Endothelial cell of umbilical vein (primary cell): ENCODE data around the gene ACSBG1. TPM values are rescaled to one million over a fixed set of nuclear protein-coding genes. Genes with fewer than 3 reads are reported as not detected.
"Not testable (repeated sequence)": the region's sequence is repeated elsewhere in the genome, so short reads cannot be mapped to it uniquely, and the experiment has no call there.

Experiments used
- BruUV-seq: library from RNA; stranded (reverse); fragments of 400-500 nt; replicated peaks from 2 replicates; lab custom pipeline; 2021; lab: Mats Ljungman, UMichigan
- CTCF ChIA-PET: fragments of 300-600, 350-600 bp; sonication (Branson Sonifier 250); formaldehyde crosslinking; loops from one replicate; lab custom pipeline; 2021; ENCODE audit warnings: antibody characterized with exemption, inconsistent platforms; lab: Charles Lee
- POLR2A ChIA-PET: fragments of 300-600, 350-600 bp; sonication (Branson Sonifier 250); formaldehyde crosslinking; loops from one replicate; lab custom pipeline; 2021; ENCODE audit warnings: antibody characterized with exemption, inconsistent platforms; lab: Charles Lee
- DNase-seq: peaks from one replicate; pipeline ENCODE4 v3.0.0-alpha.2; 2011; ENCODE audit warnings: low read depth, low spot score
- FAIRE-seq: peaks from 2 replicates; lab custom pipeline; 2011; peaks lifted over from hg19 to GRCh38; lab: Jason Lieb, UNC
- H2AFZ ChIP-seq: 2 replicates; pipeline ENCODE4 v1.6.0; 2012; ENCODE audit warnings: low read depth, low read length, control low read depth, inconsistent platforms
- H3K27ac ChIP-seq: 2 replicates; pipeline ENCODE4 v1.5.1; 2011; ENCODE audit warnings: low read depth, mild to moderate bottlenecking, control low read depth, low read length, moderate library complexity; ENCODE audit not compliant: insufficient read depth
- H3K27me3 ChIP-seq, 2 experiments: 2 replicates each; pipeline versions ENCODE4 v1.6.0 to v1.6.1; 2011; ENCODE audit warnings: low read length in 2 of 2, mixed read lengths in 1 of 2; ENCODE audit not compliant: control insufficient read depth in 2 of 2, insufficient read depth in 2 of 2
- H3K36me3 ChIP-seq, 2 experiments: 2 replicates in 1 of 2; 3 replicates in 1 of 2; pipeline ENCODE4 v1.5.1; 2011; ENCODE audit warnings: low read length in 2 of 2, mild to moderate bottlenecking in 1 of 2, moderate library complexity in 1 of 2; ENCODE audit not compliant: control insufficient read depth in 2 of 2, insufficient read depth in 2 of 2; ENCODE audit errors: extremely low read depth in 1 of 2
- H3K4me1 ChIP-seq: 3 replicates; pipeline ENCODE4 v1.5.1; 2011; ENCODE audit warnings: mild to moderate bottlenecking, low read length; ENCODE audit not compliant: control insufficient read depth, insufficient read depth; ENCODE audit errors: extremely low read depth
- H3K4me2 ChIP-seq: 2 replicates; pipeline ENCODE4 v1.6.1; 2011; ENCODE audit warnings: low read length, control low read depth, mixed read lengths; ENCODE audit not compliant: insufficient read depth
- H3K4me3 ChIP-seq, 3 experiments: fragments of 200-600 bp in 1 of 3; sonication (generic), shearing (Covaris generic) in 1 of 3; replicated peaks in 1 of 3; 2 replicates each; pipeline ENCODE4 v1.5.1; 2011 to 2016; ENCODE audit warnings: control low read depth in 3 of 3, low read length in 3 of 3, mild to moderate bottlenecking in 2 of 3, inconsistent platforms in 1 of 3, low read depth in 1 of 3, moderate library complexity in 1 of 3; ENCODE audit not compliant: insufficient read depth in 1 of 3
- H3K79me2 ChIP-seq: 2 replicates; pipeline ENCODE4 v1.6.0; 2012; ENCODE audit warnings: low read length, inconsistent platforms; ENCODE audit not compliant: control insufficient read depth, insufficient read depth
- H3K9ac ChIP-seq: replicated peaks from 2 replicates; pipeline ENCODE3; 2011; ENCODE audit warnings: low read length, control low read depth; ENCODE audit not compliant: insufficient read depth; ENCODE audit errors: extremely low read depth
- H3K9me1 ChIP-seq: replicated peaks from 3 replicates; pipeline ENCODE4 v1.6.0; 2011; ENCODE audit warnings: mild to moderate bottlenecking, low read length; ENCODE audit not compliant: control insufficient read depth, insufficient read depth; ENCODE audit errors: extremely low read depth
- H3K9me3 ChIP-seq: replicated peaks from 2 replicates; pipeline ENCODE4 v1.5.1; 2012; ENCODE audit warnings: low read length, inconsistent platforms; ENCODE audit not compliant: control insufficient read depth, insufficient read depth
- H4K20me1 ChIP-seq: replicated peaks from 2 replicates; pipeline ENCODE3; 2011; ENCODE audit warnings: mild to moderate bottlenecking, low read length; ENCODE audit not compliant: control insufficient read depth, insufficient read depth; ENCODE audit errors: extremely low read depth
- EZH2 ChIP-seq: IDR thresholded peaks from 2 replicates; pipeline ENCODE4 v1.6.1; 2012; ENCODE audit warnings: borderline replicate concordance, low read depth, mild to moderate bottlenecking, moderate library complexity, low read length, inconsistent platforms; ENCODE audit not compliant: severe bottlenecking
- FOS ChIP-seq: IDR thresholded peaks from 2 replicates; pipeline ENCODE4 v1.6.1; 2011; ENCODE audit warnings: mild to moderate bottlenecking, low read length, moderate library complexity, borderline replicate concordance; ENCODE audit not compliant: insufficient read depth
- JUN ChIP-seq: IDR thresholded peaks from 2 replicates; pipeline ENCODE4 v1.6.1; 2011; ENCODE audit warnings: borderline replicate concordance, low read depth; ENCODE audit not compliant: insufficient read length, insufficient read depth
- MAX ChIP-seq: IDR thresholded peaks from 2 replicates; pipeline ENCODE4 v1.6.1; 2011; ENCODE audit not compliant: insufficient read depth, insufficient read length
- MYC ChIP-seq: IDR thresholded peaks from one replicate; pipeline ENCODE4 v1.6.1; 2011; ENCODE audit warnings: mild to moderate bottlenecking, low read depth, low read length
- POLR2A ChIP-seq: IDR thresholded peaks from 2 replicates; pipeline ENCODE4 v1.6.1; 2012; ENCODE audit warnings: low read depth, mild to moderate bottlenecking, control low read depth, low read length
- POLR2AphosphoS5 ChIP-seq: IDR thresholded peaks from 2 replicates; pipeline ENCODE4 v1.6.1; 2012; ENCODE audit warnings: low read depth, mild to moderate bottlenecking, control low read depth, low read length, moderate library complexity; ENCODE audit not compliant: insufficient read depth
- dilution Hi-C: fragments of 300-500 bp; cut with MboI; formaldehyde crosslinking; loops from one replicate; pipeline ENCODE4 v1.15.0; 2019; ENCODE audit warnings: low sequenced_read_pairs; ENCODE audit not compliant: extremely low pct_ligation_motif_present
- intact Hi-C: fragments of 100-400 bp; cut with micrococcal nuclease; formaldehyde crosslinking; loops from one replicate; pipeline ENCODE4 v1.10.0; 2022
- polyA plus RNA-seq, 4 experiments: library from polyadenylated mRNA; depleted of rRNA in 3 of 4; stranded (reverse) in 3 of 4; unstranded in 1 of 4; fragments of >200 nt; gene quantifications; 2 replicates each; pipeline versions ENCODE4 v1.2.1 to v1.2.3, GENCODE V29; 2011 to 2012; ENCODE audit warnings: missing spikeins in 1 of 4
- total RNA-seq: library from RNA; stranded (reverse); gene quantifications from 2 replicates; pipeline ENCODE4 v1.2.3, GENCODE V29; 2021

ACSBG1 gene
- total and polyA plus RNA-seq, 2 donors (not counting 3 experiments of a cell fraction or from before 2014, with no cell fraction given): not detected

- H3K9me1 ChIP-seq: no peaks in the 10 kb centered on the region
- peaks cover 2 to 3% of the 10 kb centered on the region in 2 experiments for H3K27me3 ChIP-seq
- ChIA-PET CTCF (no interaction called here), POLR2A (no interaction called here)
- H4K20me1 ChIP-seq: no peaks in the 10 kb centered on the region
- H3K4me1 ChIP-seq: no peaks in the 10 kb centered on the region
- no peak overlapping the region for H3K4me2 ChIP-seq
- H3K27ac ChIP-seq: no peak overlapping the region
- dilution Hi-C loops: no loop called here
- no peaks in the 10 kb centered on the region for H3K9me3 ChIP-seq
- H2AFZ ChIP-seq: no peak overlapping the region
- no peak overlapping the region for H3K4me3 ChIP-seq
- H3K9ac ChIP-seq: no peak overlapping the region
- no TSS peak for BruUV-seq
- DNase-seq (no peak), FAIRE-seq (no peak)
- intact Hi-C loops: no loop called here
- no peaks in the 10 kb centered on the region for H3K79me2 ChIP-seq
- no peaks in the 10 kb centered on the region for H3K36me3 ChIP-seq
- TF ChIP-seq POLR2A (no peak), MYC (no peak), MAX (no peak), JUN (no peak), FOS (no peak), POLR2AphosphoS5 (no peak), EZH2 (no peak)
Measured at GRCh38 chr15:78247911-78248310, 13.5 kb upstream of the ACSBG1 start.

GRCh38 chr15:78245976-78246620, 11.7 kb upstream of the ACSBG1 start:
- H3K4me2 ChIP-seq, BruUV-seq, H4K20me1 ChIP-seq, intact Hi-C loops, FAIRE-seq, H3K79me2 ChIP-seq, H3K36me3 ChIP-seq, H3K9me1 ChIP-seq, POLR2A ChIA-PET, H3K4me1 ChIP-seq, H3K4me3 ChIP-seq, H3K27ac ChIP-seq, H3K9ac ChIP-seq, dilution Hi-C loops, H2AFZ ChIP-seq, DNase-seq, H3K9me3 ChIP-seq, H3K27me3 ChIP-seq: not testable (repeated sequence)
- CTCF ChIA-PET: interaction anchor here (1.5 to 10.1 kb wide), 3 partner anchors 50 to 336 kb away, joined by 4 to 237 read pairs (median 4); no protein-coding TSS in a partner anchor

- BruUV-seq, DNase-seq, dilution Hi-C loops: not testable (repeated sequence)
Measured at GRCh38 chr15:78245392-78245791, 11.0 kb upstream of the ACSBG1 start.

More at GRCh38 chr15:78245392-78245791, 11.0 kb upstream of the ACSBG1 start:
- H3K79me2 ChIP-seq, H3K4me1 ChIP-seq, H3K9me3 ChIP-seq, H3K9me1 ChIP-seq, FAIRE-seq, H3K9ac ChIP-seq, POLR2A ChIA-PET, H3K27ac ChIP-seq, H3K27me3 ChIP-seq, H3K4me3 ChIP-seq, H3K36me3 ChIP-seq, H3K4me2 ChIP-seq, H2AFZ ChIP-seq, intact Hi-C loops, H4K20me1 ChIP-seq: not testable (repeated sequence)
- CTCF ChIA-PET: interaction anchor here (1.5 to 10.1 kb wide), 3 partner anchors 49 to 335 kb away, joined by 4 to 237 read pairs (median 4); no protein-coding TSS in a partner anchor
